Activated T-cell treated with anti-CD3 and anti-CD28 coated beads for 4 hours (primary cell): Measurements from ENCODE around the gene ZBTB7C.
A peak's percentile ranks its signal among the peaks of the same experiment; 100 is the strongest.

Experiments
- DNase-seq: peaks from one replicate; pipeline ENCODE4 v3.0.0-alpha.2; 2020

Gene ZBTB7C

GRCh38 chr18:48028081-48028480 lies 381.1 kb downstream of the ZBTB7C start:
- DNase-seq, result no peak

DNA sequence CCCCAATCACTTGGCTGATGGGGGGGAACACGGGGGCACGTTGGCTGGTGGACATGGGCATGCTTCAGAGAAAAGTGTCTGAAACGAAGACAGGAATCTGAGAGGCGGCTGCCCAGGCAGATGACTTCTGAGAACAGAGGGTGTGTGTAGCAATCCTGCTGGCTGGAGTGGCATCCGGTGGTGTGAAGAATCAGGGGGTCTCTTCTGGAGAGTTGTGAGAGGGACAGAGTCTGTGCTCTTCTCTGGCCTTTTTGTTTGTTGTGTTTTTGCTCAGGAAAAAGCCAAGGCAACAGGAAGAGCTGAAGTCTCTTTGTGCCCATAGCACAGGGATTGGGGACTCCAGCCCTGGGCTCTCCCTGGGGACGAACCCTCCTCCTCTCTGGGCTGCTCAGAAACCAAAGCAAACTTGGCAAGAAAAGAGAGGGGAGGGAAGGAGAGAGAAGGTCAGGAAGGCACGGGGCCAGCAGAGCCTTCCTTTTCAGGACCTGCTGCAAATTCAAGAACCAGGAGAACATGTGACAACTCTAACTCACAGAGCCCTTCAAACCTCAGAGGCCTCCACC lies 381.7 kb downstream of the ZBTB7C start:
- DNase-seq, result no peak

DNA sequence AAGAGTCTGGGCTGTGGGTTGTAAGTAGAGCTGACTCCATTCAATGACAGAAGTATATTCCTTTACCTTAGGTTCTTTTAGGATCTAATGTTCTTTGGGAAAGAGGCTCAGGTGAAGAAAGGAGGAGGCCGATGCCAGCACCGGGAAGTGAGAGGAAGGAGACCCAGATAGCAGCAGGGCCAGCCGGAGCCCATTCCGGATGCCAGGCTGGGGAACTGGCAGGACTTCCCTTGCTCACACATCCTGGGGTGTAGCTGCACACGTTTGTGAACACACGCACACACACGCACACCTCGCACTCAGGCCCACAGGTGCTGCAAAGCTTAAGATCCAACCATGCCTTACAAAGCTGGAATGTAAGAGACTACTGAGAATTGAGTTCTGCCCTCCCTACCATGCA lies 383.0 kb downstream of the ZBTB7C start:
- DNase-seq, result no peak

DNA sequence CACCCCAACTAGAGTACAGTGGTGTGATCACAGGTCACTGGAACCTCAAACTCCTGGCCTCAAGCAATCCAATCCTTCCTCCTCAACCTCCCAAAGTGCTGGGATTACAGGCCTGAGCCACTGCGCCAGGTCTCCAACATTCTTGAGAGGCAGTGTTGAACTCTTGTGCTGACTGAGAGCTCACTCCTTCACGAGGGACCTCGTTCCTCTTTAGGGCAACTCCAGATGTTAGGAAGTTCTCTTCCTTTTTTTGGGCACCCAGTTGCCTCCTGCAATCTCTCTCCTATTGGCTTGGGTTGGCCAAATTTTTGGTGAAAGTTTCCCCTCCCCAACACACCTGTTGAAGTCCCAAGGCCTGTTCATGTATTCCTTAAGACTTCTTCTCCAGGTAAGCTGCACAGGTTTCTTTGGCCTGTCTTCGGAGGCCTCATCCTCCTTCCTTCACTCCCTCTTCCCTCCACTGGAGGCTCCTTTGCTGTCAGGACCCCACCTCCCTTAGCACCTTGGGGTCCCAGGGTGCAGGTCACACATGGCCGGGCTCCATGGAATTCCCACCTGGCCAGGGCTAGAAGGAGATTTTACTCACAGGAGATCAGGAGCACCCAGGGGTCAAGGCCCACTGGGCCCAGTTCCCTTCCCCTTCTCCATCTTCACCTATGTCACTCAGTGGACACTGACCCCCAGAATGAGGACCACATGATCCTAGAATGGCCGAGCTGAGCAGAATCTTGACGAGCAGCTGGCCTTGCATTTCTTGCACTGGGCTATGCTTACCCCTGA lies 384.1 kb downstream of the ZBTB7C start:
- no peak for DNase-seq

- DNase-seq, result no peak
Measured at GRCh38 chr18:48024009-48024512, 385.1 kb downstream of the ZBTB7C start.

- no peak for DNase-seq
Measured at GRCh38 chr18:48023334-48024008, 385.7 kb downstream of the ZBTB7C start.

- no peak for DNase-seq
Measured at GRCh38 chr18:48022531-48023329, 386.5 kb downstream of the ZBTB7C start.

- no peak for DNase-seq
Measured at GRCh38 chr18:48022021-48022420, 387.2 kb downstream of the ZBTB7C start.

- DNase-seq, result no peak
Measured at GRCh38 chr18:48021273-48021914, 387.8 kb downstream of the ZBTB7C start.

GRCh38 chr18:48020337-48021250 lies 388.6 kb downstream of the ZBTB7C start:
- DNase-seq, result no peak

DNA sequence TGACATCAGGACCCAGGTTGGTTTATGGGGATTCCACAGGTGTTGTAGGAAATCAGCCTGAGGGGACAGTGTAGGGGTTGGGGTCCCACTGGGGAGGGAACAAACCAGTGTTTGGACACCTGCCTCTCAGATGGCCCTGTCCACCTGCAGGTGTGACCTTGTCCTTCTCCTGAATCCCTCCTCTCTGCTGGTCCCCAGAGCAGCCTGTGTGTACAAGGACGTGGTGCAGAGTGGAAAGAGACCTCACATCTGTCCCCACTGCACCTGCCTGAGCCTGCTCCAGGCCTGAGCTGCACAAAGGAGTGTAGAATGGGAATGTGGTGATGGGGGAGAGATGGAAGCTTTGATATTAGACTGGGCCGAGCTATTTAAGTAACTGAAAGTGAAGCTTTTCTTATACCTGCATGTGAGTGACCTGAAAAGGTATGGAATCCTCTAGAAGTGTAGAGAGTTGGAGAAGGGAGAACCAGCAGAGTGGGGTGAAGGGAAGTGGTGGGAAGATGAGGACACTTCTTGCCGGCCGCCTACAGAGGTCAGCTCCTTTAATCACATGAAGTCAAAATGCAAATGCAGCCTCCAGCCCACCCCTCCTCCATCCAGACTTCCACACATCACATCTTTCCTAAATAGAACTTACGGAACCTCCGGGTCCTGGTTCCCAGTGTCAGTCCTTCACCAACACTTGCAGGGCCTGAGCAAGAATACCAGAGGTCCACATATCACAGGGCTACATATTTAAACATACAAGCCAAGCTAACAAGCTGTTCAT lies 389.4 kb downstream of the ZBTB7C start:
- no peak for DNase-seq

DNA sequence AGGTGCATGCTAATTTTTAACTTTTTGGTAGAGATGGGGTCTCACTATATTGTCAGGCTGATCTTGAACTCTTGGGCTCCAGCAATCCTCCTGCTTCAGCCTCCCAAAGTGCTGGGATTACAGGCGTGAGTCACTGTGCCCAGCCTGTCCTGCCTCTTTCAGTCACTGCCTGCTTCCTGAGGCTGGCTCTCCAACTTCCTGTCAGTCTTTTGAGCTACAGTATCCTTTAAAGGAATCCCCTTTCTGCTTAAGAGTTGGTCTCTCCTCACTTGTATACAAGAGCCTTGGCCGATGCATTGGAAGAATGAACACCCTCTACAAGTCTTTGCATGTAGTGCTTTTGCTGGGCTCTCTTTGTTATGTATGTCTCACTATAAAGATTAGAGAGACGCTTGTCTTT lies 390.3 kb downstream of the ZBTB7C start:
- DNase-seq, result no peak

GRCh38 chr18:48017635-48018034 lies 391.5 kb downstream of the ZBTB7C start:
- DNase-seq, result no peak

- DNase-seq, result no peak
Measured at GRCh38 chr18:48013162-48013561, 396.0 kb downstream of the ZBTB7C start.

GRCh38 chr18:48011926-48012465 lies 397.2 kb downstream of the ZBTB7C start:
- DNase-seq, result no peak

DNA sequence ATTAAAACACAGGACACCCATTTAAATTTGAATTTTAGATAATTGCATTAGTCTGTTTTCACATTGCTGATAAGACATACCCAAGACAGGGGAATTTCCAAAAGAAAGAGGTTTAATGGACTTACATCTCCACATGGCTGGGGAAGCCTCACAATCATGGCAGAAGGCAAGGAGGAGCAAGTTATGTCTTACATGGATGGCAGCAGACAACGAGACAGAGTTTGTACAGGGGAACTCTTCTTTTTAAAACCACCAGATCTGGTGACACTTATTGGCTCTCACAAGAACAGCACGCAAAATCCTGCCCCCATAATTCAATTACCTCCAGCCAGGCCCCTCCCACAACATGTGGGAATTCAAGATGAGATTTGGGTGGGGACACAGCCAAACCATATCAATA lies 398.9 kb downstream of the ZBTB7C start:
- no peak for DNase-seq

DNA sequence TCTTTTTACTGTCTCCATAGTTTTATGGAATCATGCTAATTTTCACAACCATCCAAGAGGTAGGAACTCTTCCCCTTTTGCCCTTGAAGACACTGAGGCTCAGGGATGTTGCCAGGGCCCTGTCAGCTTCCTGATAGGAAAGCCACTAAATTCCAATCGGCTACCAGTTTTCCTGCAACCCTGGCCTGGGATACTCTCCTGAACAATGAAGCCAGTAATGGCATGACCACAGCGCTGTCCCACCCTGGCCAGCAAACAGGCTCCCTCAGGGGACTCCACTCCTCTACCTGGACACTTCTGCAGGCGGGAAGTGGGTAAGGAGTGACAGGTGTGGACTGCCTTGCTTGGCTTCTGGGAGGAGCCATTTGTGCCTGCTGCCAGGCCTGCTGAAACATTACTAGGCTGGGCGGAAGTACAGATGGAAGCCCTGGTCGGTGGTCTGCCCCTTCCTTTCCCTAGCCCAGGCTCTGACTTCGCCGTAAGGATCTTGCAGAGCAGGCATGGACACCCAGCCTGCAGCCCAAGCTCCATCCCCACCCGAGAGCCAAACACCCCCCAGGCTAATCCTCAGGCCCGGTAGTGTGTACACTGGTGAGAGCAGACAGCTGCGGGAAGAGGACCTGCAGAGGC lies 400.0 kb downstream of the ZBTB7C start:
- DNase-seq, result no peak

DNA sequence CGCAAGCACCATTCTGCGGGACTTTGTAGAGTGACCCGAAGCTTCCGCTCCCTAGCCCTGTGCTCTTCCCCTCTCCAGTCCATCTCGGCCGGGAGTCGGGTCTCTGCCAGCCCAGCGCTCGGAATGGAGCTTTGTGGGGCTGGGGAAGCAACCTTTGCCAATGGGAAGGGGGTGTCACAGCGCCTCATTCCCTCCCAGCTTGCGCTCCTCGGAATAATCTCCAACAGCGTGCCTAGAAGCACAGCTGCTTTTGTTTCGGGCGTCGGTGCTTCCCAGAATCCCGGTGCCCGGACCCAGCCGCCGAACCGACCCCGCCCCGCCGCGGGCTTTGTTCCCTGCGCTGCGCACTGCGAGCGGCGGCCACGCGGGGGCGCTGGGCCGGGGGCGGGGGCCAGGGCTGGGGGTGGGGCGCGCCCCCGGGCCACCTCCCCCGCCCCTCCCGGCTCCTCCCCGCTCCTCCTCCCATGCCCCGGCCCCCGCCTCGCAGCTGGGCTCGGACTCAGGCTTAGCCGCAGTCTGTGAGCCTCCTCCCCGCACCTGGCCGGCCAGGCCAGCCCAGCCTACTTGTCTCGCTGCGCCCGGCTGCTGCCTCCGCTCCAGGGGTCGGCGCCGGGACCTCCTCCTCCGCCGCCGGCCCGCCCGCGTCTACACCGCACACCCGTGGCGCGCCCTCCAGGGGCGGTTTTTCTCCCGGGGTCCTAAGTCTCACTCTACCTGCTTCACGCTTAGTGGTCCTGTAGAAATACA lies 401.1 kb downstream of the ZBTB7C start:
- DNase-seq, result peak; percentile 24

DNA sequence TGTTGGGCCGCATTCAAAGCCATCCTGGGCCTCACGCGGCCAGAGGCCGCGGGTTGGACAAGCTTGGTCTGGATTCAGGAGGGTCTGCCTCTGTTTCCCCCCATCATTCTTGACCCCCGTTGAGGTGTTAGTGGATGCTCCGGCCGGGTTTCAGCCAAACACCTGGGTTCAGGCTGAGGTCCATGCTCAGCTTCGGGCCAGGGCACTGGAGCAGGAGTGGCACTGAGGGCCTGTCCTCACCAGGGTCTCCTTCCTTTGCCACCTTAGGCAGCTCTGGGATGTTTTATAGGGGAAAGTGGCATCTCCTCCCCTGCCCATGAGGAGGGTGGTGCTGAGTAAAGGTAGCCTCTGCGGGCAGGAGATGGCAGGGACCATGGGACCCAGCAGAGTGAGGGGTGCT lies 401.8 kb downstream of the ZBTB7C start:
- DNase-seq, result no peak
